GM18526 (cell line): ENCODE data around the gene LY86.
A peak's percentile ranks its signal among the peaks of the same experiment; 100 is the strongest.

Experiments
- POLR2A ChIP-seq: IDR thresholded peaks from 3 replicates; pipeline ENCODE4 v1.6.1; 2011; ENCODE audit not compliant: insufficient read length; ENCODE audit errors: extremely low read depth

Gene LY86

GRCh38 chr6:6586167-6586566, 2.4 kb upstream of the LY86 start:
- no peak for TF ChIP-seq POLR2A

GRCh38 chr6:6586671-6587526, 1.6 kb upstream of the LY86 start:
- TF ChIP-seq POLR2A = peak; percentile 77

- no peak for TF ChIP-seq POLR2A
These were observed 840 bp upstream of the LY86 start for GRCh38 chr6:6587696-6588063.

GRCh38 chr6:6588924-6589709, 597 bp downstream of the LY86 start:
- TF ChIP-seq POLR2A = peak; percentile 45

GRCh38 chr6:6590530-6590929, 2.0 kb downstream of the LY86 start:
- TF ChIP-seq POLR2A = no peak

- TF ChIP-seq POLR2A = no peak
These were observed 3.4 kb downstream of the LY86 start for GRCh38 chr6:6591778-6592465.

GRCh38 chr6:6592826-6593475, 4.4 kb downstream of the LY86 start:
- no peak for TF ChIP-seq POLR2A

GRCh38 chr6:6593867-6594468, 5.4 kb downstream of the LY86 start:
- no peak for TF ChIP-seq POLR2A

- TF ChIP-seq POLR2A = no peak
These were observed 6.5 kb downstream of the LY86 start for GRCh38 chr6:6595025-6595424.

- TF ChIP-seq POLR2A = no peak
These were observed 7.4 kb downstream of the LY86 start for GRCh38 chr6:6595952-6596351.

GRCh38 chr6:6596529-6597328, 8.2 kb downstream of the LY86 start:
- TF ChIP-seq POLR2A = no peak

- no peak for TF ChIP-seq POLR2A
These were observed 9.2 kb downstream of the LY86 start for GRCh38 chr6:6597682-6598081.

- TF ChIP-seq POLR2A = no peak
These were observed 11.0 kb downstream of the LY86 start for GRCh38 chr6:6599468-6599873.

- TF ChIP-seq POLR2A = no peak
These were observed 12.4 kb downstream of the LY86 start for GRCh38 chr6:6600875-6601274.
